Measurements from ENCODE around the gene ZYG11B.

The ZYG11B gene

GRCh38 chr1:52693843-52694242 lies 32.4 kb upstream of the ZYG11B start:
- no peak for TF ChIP-seq CTCF (IDR thresholded peaks at IDR 0.05; ENCODE audit: low read depth, low read length, missing control alignments)

DNA sequence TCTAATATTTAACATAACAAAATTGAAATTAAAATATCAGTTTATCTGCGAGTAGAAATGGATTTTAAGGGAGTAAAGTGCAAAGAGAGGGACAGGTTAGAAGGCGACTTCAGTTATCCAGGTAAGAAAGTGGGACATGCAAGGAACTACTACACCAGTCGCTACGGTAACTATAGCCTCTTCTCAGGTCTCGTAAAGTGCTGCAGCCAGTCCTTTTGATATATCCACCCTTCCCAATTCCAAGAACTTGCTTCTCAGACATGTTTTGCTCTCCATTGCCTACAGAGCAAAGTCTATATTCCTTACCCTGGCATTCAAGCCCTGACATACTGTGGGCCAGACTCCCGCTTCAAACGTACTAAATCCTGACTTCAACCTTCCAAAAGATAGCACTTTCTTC lies 30.6 kb upstream of the ZYG11B start:
- TF ChIP-seq CTCF (IDR thresholded peaks at IDR 0.05; ENCODE audit: low read depth, low read length, missing control alignments) = no peak
- no peak for DNase-seq (ENCODE audit: extremely low read depth, low read depth)

More at GRCh38 chr1:52693843-52694242, 32.4 kb upstream of the ZYG11B start:
- no peak overlapping the region for H3K4me3 ChIP-seq (replicated peaks; ENCODE audit: low read depth, low read length)
- DNase-seq (ENCODE audit: extremely low read depth, low read depth) = no peak

GRCh38 chr1:52697795-52698674 lies 28.2 kb upstream of the ZYG11B start, which contains the start of gene COA7:
Gene COA7 (minus strand): TSS chr1:52698347. CDS start chr1:52698326, 21 bp downstream.
- H3K4me3 ChIP-seq (replicated peaks; ENCODE audit: low read depth, low read length) = peak within 1 kb of the TSS; percentile 65
- TF ChIP-seq CTCF (IDR thresholded peaks at IDR 0.05; ENCODE audit: low read depth, low read length, missing control alignments) = no peak
- no peak for DNase-seq (ENCODE audit: extremely low read depth, low read depth)

More for the DNA sequence above, 30.6 kb upstream of the ZYG11B start:
- H3K4me3 ChIP-seq (replicated peaks; ENCODE audit: low read depth, low read length) = 0 out of 2 replicates have a peak overlapping the region, but pooled peaks have one; percentile 17

DNA sequence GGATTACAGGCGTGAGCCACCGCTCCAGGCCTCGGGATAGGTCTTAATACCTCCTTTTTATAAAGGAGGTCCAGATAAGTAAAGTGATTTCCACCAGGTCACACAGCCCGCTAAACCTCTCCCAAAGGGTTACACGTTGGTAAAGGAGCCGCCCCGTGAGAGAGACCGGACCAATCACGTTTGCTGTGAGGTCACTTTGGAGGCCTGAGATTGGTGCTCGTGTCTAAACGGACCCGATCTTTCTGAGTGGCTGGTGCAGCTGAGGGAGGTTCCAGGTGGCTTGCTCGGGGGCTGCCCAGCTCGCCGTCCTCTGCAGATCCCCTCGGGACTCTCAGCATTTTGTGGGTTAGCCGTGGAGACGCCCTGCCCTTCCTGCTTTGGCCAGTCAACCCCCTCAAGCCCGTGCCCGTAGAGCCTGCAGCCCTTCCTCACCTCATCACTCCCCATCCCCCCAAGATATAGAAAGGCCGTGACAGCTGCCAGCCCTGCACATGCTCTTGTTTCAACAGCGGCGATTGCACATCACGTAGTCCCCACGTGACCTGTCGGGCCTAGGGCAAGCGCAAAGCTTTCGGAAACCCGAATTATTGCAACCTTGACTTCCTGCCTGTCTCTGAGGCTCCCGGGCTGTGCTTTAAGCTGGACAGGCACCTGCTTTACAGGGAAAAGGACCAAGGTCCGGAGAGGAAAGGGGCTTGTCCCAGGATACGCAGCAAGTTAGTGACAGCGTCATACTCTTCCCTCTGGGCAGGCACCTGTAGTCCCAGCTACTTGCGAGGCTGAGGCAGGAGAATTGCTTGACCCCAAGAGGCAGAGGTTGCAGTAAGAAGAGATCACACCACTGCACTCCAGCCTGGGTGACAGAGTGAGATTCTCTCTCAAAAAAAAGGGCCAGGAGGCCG lies 23.1 kb upstream of the ZYG11B start:
- no peak for DNase-seq (ENCODE audit: extremely low read depth, low read depth)
- H3K4me3 ChIP-seq (replicated peaks; ENCODE audit: low read depth, low read length) = peak overlapping the region; percentile 31
- no peak for TF ChIP-seq CTCF (IDR thresholded peaks at IDR 0.05; ENCODE audit: low read depth, low read length, missing control alignments)

- no peak for DNase-seq (ENCODE audit: extremely low read depth, low read depth)
- TF ChIP-seq CTCF (IDR thresholded peaks at IDR 0.05; ENCODE audit: low read depth, low read length, missing control alignments) = no peak
- no peak overlapping the region for H3K4me3 ChIP-seq (replicated peaks; ENCODE audit: low read depth, low read length)
These were observed 20.1 kb upstream of the ZYG11B start for GRCh38 chr1:52706136-52706670.
